ENCODE measurements around the gene CARD8.
"Not testable (repeated sequence)": the region's sequence is repeated elsewhere in the genome, so short reads cannot be mapped to it uniquely, and the experiment has no call there.

CARD8 gene

GRCh38 chr19:48258992-48259391 is 3.3 kb upstream of the CARD8 start:
- DNase-seq = not testable (repeated sequence)

- no peak for DNase-seq
Measured at GRCh38 chr19:48258350-48258749, 2.6 kb upstream of the CARD8 start.

GRCh38 chr19:48254529-48254970 is 1.2 kb downstream of the CARD8 start:
- no peak for DNase-seq

- DNase-seq = no peak
Measured at GRCh38 chr19:48253999-48254398, 1.7 kb downstream of the CARD8 start.

GRCh38 chr19:48252609-48253008 is 3.1 kb downstream of the CARD8 start:
- no peak for DNase-seq

GRCh38 chr19:48250290-48251025 is 5.3 kb downstream of the CARD8 start:
- no peak for DNase-seq

GRCh38 chr19:48249502-48250014 is 6.2 kb downstream of the CARD8 start:
- peak; percentile 77 for DNase-seq

- no peak for DNase-seq
Measured at GRCh38 chr19:48248081-48248833, 7.5 kb downstream of the CARD8 start.

GRCh38 chr19:48247212-48247611 is 8.5 kb downstream of the CARD8 start:
- no peak for DNase-seq

- no peak for DNase-seq
Measured at GRCh38 chr19:48246101-48246500, 9.6 kb downstream of the CARD8 start.

GRCh38 chr19:48244281-48244680 is 11.4 kb downstream of the CARD8 start:
- DNase-seq = peak; percentile 9

- DNase-seq = not testable (repeated sequence)
Measured at GRCh38 chr19:48241771-48242170, 13.9 kb downstream of the CARD8 start.

- no peak for DNase-seq
Measured at GRCh38 chr19:48239582-48240141, 16.1 kb downstream of the CARD8 start.

GRCh38 chr19:48239120-48239519 is 16.6 kb downstream of the CARD8 start:
- DNase-seq = no peak

GRCh38 chr19:48237057-48237456 is 18.7 kb downstream of the CARD8 start:
- DNase-seq = no peak

- DNase-seq = no peak
Measured at GRCh38 chr19:48230555-48231129, 25.1 kb downstream of the CARD8 start.

- DNase-seq = no peak
Measured at GRCh38 chr19:48221628-48222027, 34.1 kb downstream of the CARD8 start.

GRCh38 chr19:48220784-48221183 is 34.9 kb downstream of the CARD8 start:
- DNase-seq = not testable (repeated sequence)

- DNase-seq = no peak
Measured at GRCh38 chr19:48218997-48219396, 36.7 kb downstream of the CARD8 start.

GRCh38 chr19:48216933-48217332 is 38.8 kb downstream of the CARD8 start:
- no peak for DNase-seq

- no peak for DNase-seq
Measured at GRCh38 chr19:48213959-48214358, 41.8 kb downstream of the CARD8 start.

- no peak for DNase-seq
Measured at GRCh38 chr19:48210005-48210404, 45.7 kb downstream of the CARD8 start.

GRCh38 chr19:48206397-48207093 is 49.2 kb downstream of the CARD8 start:
- no peak for DNase-seq

All from stimulated activated CD4-positive, alpha-beta T cell treated with anti-CD3 and anti-CD28 coated beads, Interleukin-4, amount 100 ng/mL, for 1 hour (primary cell).